A673 (cell line): ENCODE results near the gene GPHN. TPM values are rescaled to one million over a fixed set of nuclear protein-coding genes. Genes with fewer than 3 reads are reported as not detected.

Source experiments
- BruUV-seq: library from RNA; stranded (reverse); fragments of 400-500 nt; replicated peaks from 2 replicates; lab custom pipeline; 2021; lab: Mats Ljungman, UMichigan
- CTCF ChIA-PET: fragments of 300-600 bp; sonication (Branson Sonifier 250); formaldehyde crosslinking; loops from one replicate; lab custom pipeline; 2022; ENCODE audit warnings: antibody characterized with exemption; lab: Charles Lee
- POLR2A ChIA-PET: fragments of 300-600 bp; sonication (Branson Sonifier 250); formaldehyde crosslinking; loops from one replicate; lab custom pipeline; 2022; ENCODE audit warnings: antibody characterized with exemption; ENCODE audit not compliant: low non-redundant PET; lab: Charles Lee
- DNase-seq: peaks from one replicate; pipeline ENCODE4 v3.0.0-alpha.2; 2015; ENCODE audit warnings: low spot score
- H3K27ac ChIP-seq: fragments of 200-600 bp; sonication (generic); 2 replicates; pipeline ENCODE4 v1.5.1; 2016; ENCODE audit warnings: mixed run types, low read depth, mild to moderate bottlenecking, mixed read lengths, antibody characterized with exemption, low read length; ENCODE audit not compliant: poor library complexity, severe bottlenecking
- H3K27me3 ChIP-seq: fragments of 200-600 bp; sonication (generic); replicated peaks from 2 replicates; pipeline ENCODE4 v1.6.1; 2017; ENCODE audit warnings: mixed run types, low read depth, mild to moderate bottlenecking, mixed read lengths, antibody characterized with exemption, low read length; ENCODE audit not compliant: insufficient read depth, poor library complexity
- H3K36me3 ChIP-seq: fragments of 200-600 bp; sonication (generic); 2 replicates; pipeline ENCODE4 v1.6.1; 2016; ENCODE audit warnings: mixed run types, mild to moderate bottlenecking, mixed read lengths, antibody characterized with exemption, low read length; ENCODE audit not compliant: insufficient read depth, poor library complexity, severe bottlenecking
- H3K4me1 ChIP-seq: fragments of 200-600 bp; sonication (generic); 2 replicates; pipeline ENCODE4 v1.6.1; 2017; ENCODE audit warnings: mixed run types, mild to moderate bottlenecking, mixed read lengths, antibody characterized with exemption, low read length; ENCODE audit not compliant: insufficient read depth, poor library complexity, severe bottlenecking
- H3K4me3 ChIP-seq: fragments of 200-600 bp; sonication (generic); 2 replicates; pipeline ENCODE4 v1.5.1; 2016; ENCODE audit warnings: low read depth, mixed run types, mild to moderate bottlenecking, mixed read lengths, low read length; ENCODE audit not compliant: poor library complexity, severe bottlenecking
- H3K9me3 ChIP-seq: fragments of 200-600 bp; sonication (generic); 2 replicates; pipeline ENCODE4 v1.6.1; 2016; ENCODE audit warnings: mixed run types, low read depth, mild to moderate bottlenecking, mixed read lengths, antibody characterized with exemption, low read length; ENCODE audit not compliant: poor library complexity, severe bottlenecking
- CTCF ChIP-seq: fragments of 300-800, 200-600 bp; sonication (generic); conservative IDR thresholded peaks from 2 replicates; pipeline ENCODE4 v1.5.1; 2017; ENCODE audit warnings: low read depth, mild to moderate bottlenecking, antibody characterized with exemption, low read length, moderate library complexity, mixed read lengths
- EZH2 ChIP-seq: fragments of 200-600 bp; sonication (generic); IDR thresholded peaks from 2 replicates; pipeline ENCODE4 v1.6.1; 2017; ENCODE audit warnings: borderline replicate concordance, low read depth, mild to moderate bottlenecking, mixed read lengths, antibody characterized with exemption, low read length; ENCODE audit not compliant: poor library complexity, severe bottlenecking
- intact Hi-C: fragments of 100-400 bp; cut with micrococcal nuclease; formaldehyde crosslinking; loops from one replicate; pipeline ENCODE4 v1.10.0; 2022; ENCODE audit not compliant: unreplicated experiment
- total RNA-seq: library from RNA; stranded (reverse); gene quantifications from 2 replicates; pipeline ENCODE4 v1.2.3, GENCODE V29; 2021

The GPHN gene
- total RNA-seq, 1 experiment from 2014 or later, result 30.3 TPM

DNA sequence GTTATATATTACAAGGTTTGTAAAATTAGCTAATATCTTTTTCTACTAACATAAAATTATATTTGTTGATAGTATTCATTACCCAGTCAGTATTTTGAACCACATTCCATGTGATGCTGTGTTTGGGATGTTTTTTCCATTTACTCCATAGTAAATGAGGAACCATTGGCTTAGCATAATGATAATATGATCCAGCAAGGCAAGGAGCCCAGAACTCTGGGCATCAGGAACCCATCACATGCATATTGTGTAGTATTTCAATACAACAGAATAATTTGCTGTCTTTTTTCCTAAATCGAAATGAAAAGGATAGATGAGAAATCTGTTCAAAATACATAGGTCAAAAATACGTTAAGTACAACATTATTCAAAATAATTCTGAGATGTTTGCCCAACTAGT lies 632.6 kb downstream of the GPHN start:
- no peaks in the 10 kb centered on the region for H3K36me3 ChIP-seq
- POLR2A ChIA-PET, result no interaction called here

DNA sequence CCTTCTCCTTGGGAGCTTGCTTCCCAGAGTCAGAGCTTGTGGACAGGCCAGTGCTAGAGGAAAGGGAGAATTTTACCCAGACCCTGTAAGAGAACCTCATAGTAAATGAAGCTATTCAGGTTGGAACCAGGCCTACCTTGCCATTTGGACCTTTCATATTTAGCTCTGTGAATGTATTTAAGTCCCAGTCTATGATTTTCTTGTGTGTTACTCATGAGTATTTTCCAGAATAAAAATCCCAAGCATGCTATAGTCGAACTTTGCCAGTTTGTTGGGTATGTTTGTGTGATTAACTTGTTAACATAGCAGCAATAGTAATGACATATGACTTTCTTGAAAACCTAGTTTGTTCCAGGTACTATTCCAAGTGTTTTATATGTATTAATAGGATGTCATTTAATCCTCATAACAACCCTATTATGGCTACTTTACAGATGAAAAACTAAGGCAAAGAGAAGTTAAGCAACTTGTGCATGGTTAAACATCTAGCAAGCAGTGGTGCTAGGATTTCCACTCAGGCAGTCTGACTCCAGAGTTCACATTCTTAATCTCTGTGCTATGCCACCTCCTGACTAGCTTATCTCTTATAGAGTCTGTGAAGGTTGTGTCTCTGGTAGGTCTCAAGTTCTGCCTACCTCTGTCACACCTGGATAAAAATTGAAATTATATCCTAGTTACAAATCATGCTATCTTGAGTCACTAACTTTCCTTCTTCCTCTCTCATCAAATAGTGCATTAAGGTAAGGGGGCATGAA lies 633.4 kb downstream of the GPHN start:
- CTCF ChIA-PET, result no interaction called here
- H3K4me3 ChIP-seq, result no peak overlapping the region
- no peaks in the 10 kb centered on the region for H3K27me3 ChIP-seq
- POLR2A ChIA-PET, result no interaction called here
- no peak for DNase-seq
- intact Hi-C loops, result no loop called here
- BruUV-seq, result no TSS peak
- TF ChIP-seq EZH2 (no peak), CTCF (no peak)
- no peak overlapping the region for H3K27ac ChIP-seq
- H3K36me3 ChIP-seq, result no peaks in the 10 kb centered on the region
- no peaks in the 10 kb centered on the region for H3K9me3 ChIP-seq
- H3K4me1 ChIP-seq, result no peaks in the 10 kb centered on the region

More for the DNA sequence above, 632.6 kb downstream of the GPHN start:
- no peak overlapping the region for H3K4me3 ChIP-seq
- no TSS peak for BruUV-seq
- H3K9me3 ChIP-seq, result no peaks in the 10 kb centered on the region
- intact Hi-C loops, result no loop called here
- no peak for DNase-seq
- CTCF ChIA-PET, result no interaction called here
- H3K27ac ChIP-seq, result no peak overlapping the region
- H3K4me1 ChIP-seq, result no peaks in the 10 kb centered on the region
- TF ChIP-seq EZH2 (no peak), CTCF (no peak)
- H3K27me3 ChIP-seq, result no peaks in the 10 kb centered on the region

DNA sequence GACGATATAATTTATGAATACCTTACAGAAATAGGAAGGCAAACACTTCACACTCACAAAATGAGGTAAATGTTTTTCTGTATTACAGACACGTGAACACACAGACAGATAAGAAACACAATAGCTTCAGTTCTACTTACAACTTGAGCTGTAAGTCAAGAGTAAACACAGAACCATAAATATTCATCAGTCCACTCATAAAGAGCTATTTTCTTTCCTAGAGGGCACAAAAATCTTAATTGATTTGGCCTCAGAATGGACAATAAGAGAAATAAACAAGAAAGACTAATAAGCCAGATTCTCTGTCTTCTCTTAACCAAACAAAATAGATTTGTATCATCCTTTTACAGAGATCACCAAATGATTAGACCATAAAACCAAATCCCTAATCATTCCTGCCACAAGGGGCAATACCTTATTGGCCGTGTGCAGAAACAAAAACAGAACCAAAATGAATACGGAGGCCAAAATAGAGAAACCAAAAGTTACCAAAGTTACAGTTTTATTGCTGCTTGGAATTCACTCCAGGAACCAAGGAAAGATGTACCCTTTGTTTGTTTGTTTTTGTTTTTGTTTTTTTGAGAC lies 643.2 kb downstream of the GPHN start:
- Histone ChIP-seq H3K4me3 (no peak overlapping the region), H3K27me3 (no peaks in the 10 kb centered on the region), H3K9me3 (no peaks in the 10 kb centered on the region), H3K36me3 (no peaks in the 10 kb centered on the region), H3K4me1 (no peaks in the 10 kb centered on the region), H3K27ac (no peak overlapping the region)
- CTCF ChIA-PET, result no interaction called here
- POLR2A ChIA-PET, result no interaction called here
- BruUV-seq, result no TSS peak
- DNase-seq, result no peak
- TF ChIP-seq EZH2 (no peak), CTCF (0 out of 2 replicates have a peak, but pooled peaks have one; percentile 38)
- intact Hi-C loops, result no loop called here
